ENCODE data around the gene PRKCB. TPM values are rescaled to one million over a fixed set of nuclear protein-coding genes. Genes with fewer than 3 reads are reported as not detected.

PRKCB gene
- total and polyA plus RNA-seq, 4 donors, result 1.6 to 9.4 (median 4.0) TPM

DNA sequence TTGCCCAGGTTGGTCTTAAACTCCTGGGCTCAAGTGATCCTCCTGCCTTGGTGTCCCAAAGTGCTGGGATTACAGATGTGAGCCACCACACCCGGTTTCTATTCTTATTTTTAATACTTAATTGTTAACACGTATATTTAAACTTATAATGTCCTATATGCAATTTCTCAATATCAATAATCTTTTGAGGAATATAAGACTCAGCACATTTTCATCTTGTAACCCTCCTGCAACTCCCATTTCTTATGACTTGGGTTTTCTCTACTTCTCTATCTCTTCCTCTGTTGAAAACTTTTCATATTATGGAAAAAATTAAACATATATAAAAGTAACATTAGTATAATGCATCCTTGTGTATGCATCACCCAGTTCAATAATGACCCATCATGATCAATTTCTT, 150.7 kb downstream of the PRKCB start:
- no peaks in the 10 kb centered on the region for H3K4me1 ChIP-seq (ENCODE audit: control insufficient read depth in 4 of 4, insufficient read depth in 4 of 4, low read length in 3 of 4)
- no peaks in the 10 kb centered on the region for H3K9me3 ChIP-seq (ENCODE audit: control insufficient read depth in 4 of 4, low read length in 3 of 4)
- H3K36me3 ChIP-seq (ENCODE audit: control insufficient read depth in 4 of 4, insufficient read depth in 3 of 4, low read depth in 1 of 4, low read length in 3 of 4), result no peaks in the 10 kb centered on the region
- H3K27ac ChIP-seq (ENCODE audit: low read depth in 1 of 2, low read length in 2 of 2), result no peak overlapping the region
- H3K27me3 ChIP-seq (ENCODE audit: control insufficient read depth in 4 of 4, insufficient read depth in 4 of 4, low read length in 3 of 4), result peaks cover 0 to 4% (median 0%) of the 10 kb centered on the region in 4 donors
- no peak overlapping the region for H3K4me3 ChIP-seq (ENCODE audit: low read depth in 1 of 3, low read length in 3 of 3)
- WGBS, result 62% methylated on average over 2 of the region's 2 CpGs
- no peak for DNase-seq (ENCODE audit: low spot score)
- no peak overlapping the region for H3K9ac ChIP-seq (ENCODE audit: low read depth in 1 of 2, low read length in 2 of 2)
- TF ChIP-seq NR2F2 (IDR thresholded peaks at IDR 0.05) (no peak), HNF4A (conservative IDR thresholded peaks at IDR 0.05) (no peak), HNF4G (IDR thresholded peaks at IDR 0.05) (no peak), GABPA (IDR thresholded peaks at IDR 0.05 in 1 of 2, conservative IDR thresholded peaks at IDR 0.05 in 1 of 2) (no peak), FOXA1 (IDR thresholded peaks at IDR 0.05) (no peak), EGR1 (IDR thresholded peaks at IDR 0.05; ENCODE audit: low read depth in 2 of 2) (no peak), TAF1 (conservative IDR thresholded peaks at IDR 0.05) (no peak), ATF3 (IDR thresholded peaks at IDR 0.05) (no peak), JUND (IDR thresholded peaks at IDR 0.05) (no peak), YY1 (IDR thresholded peaks at IDR 0.05) (no peak), SP1 (IDR thresholded peaks at IDR 0.05) (no peak), FOXA2 (IDR thresholded peaks at IDR 0.05) (no peak), CTCF (IDR thresholded peaks at IDR 0.05; ENCODE audit: low read depth, low read length, missing input control) (no peak), RAD21 (IDR thresholded peaks at IDR 0.05) (no peak), RXRA (IDR thresholded peaks at IDR 0.05) (no peak)
- TF ChIP-seq, protein P1, sequence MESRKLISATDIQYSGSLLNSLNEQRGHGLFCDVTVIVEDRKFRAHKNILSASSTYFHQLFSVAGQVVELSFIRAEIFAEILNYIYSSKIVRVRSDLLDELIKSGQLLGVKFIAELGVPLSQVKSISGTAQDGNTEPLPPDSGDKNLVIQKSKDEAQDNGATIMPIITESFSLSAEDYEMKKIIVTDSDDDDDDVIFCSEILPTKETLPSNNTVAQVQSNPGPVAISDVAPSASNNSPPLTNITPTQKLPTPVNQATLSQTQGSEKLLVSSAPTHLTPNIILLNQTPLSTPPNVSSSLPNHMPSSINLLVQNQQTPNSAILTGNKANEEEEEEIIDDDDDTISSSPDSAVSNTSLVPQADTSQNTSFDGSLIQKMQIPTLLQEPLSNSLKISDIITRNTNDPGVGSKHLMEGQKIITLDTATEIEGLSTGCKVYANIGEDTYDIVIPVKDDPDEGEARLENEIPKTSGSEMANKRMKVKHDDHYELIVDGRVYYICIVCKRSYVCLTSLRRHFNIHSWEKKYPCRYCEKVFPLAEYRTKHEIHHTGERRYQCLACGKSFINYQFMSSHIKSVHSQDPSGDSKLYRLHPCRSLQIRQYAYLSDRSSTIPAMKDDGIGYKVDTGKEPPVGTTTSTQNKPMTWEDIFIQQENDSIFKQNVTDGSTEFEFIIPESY (IDR thresholded peaks at IDR 0.05), result no peak
- TF ChIP-seq, protein P2, sequence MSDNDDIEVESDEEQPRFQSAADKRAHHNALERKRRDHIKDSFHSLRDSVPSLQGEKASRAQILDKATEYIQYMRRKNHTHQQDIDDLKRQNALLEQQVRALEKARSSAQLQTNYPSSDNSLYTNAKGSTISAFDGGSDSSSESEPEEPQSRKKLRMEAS (IDR thresholded peaks at IDR 0.05), result no peak
- TF ChIP-seq, protein P3, sequence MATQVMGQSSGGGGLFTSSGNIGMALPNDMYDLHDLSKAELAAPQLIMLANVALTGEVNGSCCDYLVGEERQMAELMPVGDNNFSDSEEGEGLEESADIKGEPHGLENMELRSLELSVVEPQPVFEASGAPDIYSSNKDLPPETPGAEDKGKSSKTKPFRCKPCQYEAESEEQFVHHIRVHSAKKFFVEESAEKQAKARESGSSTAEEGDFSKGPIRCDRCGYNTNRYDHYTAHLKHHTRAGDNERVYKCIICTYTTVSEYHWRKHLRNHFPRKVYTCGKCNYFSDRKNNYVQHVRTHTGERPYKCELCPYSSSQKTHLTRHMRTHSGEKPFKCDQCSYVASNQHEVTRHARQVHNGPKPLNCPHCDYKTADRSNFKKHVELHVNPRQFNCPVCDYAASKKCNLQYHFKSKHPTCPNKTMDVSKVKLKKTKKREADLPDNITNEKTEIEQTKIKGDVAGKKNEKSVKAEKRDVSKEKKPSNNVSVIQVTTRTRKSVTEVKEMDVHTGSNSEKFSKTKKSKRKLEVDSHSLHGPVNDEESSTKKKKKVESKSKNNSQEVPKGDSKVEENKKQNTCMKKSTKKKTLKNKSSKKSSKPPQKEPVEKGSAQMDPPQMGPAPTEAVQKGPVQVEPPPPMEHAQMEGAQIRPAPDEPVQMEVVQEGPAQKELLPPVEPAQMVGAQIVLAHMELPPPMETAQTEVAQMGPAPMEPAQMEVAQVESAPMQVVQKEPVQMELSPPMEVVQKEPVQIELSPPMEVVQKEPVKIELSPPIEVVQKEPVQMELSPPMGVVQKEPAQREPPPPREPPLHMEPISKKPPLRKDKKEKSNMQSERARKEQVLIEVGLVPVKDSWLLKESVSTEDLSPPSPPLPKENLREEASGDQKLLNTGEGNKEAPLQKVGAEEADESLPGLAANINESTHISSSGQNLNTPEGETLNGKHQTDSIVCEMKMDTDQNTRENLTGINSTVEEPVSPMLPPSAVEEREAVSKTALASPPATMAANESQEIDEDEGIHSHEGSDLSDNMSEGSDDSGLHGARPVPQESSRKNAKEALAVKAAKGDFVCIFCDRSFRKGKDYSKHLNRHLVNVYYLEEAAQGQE (IDR thresholded peaks at IDR 0.05), result no peak
